PC-3 (cell line): Measurements from ENCODE around the gene GRIA4.

Experiments
- EZH2 ChIP-seq: fragments of 300-600 bp; sonication (generic); IDR thresholded peaks from one replicate; pipeline ENCODE4 v1.6.1; 2017; ENCODE audit warnings: antibody characterized with exemption, mild to moderate bottlenecking, low read length; ENCODE audit not compliant: unreplicated experiment
- TF ChIP-seq, protein P1 (sequence below): fragments of 300-600 bp; sonication (generic); conservative IDR thresholded peaks from 2 replicates; pipeline ENCODE4 v1.5.1; 2017; ENCODE audit warnings: antibody characterized with exemption, low read depth, mild to moderate bottlenecking, low read length

GRCh38 chr11:105718641-105719040 lies 108.8 kb downstream of the GRIA4 start:
- TF ChIP-seq, protein P1, sequence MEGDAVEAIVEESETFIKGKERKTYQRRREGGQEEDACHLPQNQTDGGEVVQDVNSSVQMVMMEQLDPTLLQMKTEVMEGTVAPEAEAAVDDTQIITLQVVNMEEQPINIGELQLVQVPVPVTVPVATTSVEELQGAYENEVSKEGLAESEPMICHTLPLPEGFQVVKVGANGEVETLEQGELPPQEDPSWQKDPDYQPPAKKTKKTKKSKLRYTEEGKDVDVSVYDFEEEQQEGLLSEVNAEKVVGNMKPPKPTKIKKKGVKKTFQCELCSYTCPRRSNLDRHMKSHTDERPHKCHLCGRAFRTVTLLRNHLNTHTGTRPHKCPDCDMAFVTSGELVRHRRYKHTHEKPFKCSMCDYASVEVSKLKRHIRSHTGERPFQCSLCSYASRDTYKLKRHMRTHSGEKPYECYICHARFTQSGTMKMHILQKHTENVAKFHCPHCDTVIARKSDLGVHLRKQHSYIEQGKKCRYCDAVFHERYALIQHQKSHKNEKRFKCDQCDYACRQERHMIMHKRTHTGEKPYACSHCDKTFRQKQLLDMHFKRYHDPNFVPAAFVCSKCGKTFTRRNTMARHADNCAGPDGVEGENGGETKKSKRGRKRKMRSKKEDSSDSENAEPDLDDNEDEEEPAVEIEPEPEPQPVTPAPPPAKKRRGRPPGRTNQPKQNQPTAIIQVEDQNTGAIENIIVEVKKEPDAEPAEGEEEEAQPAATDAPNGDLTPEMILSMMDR = no peak
- no peak for TF ChIP-seq EZH2
